LHCN-M2 (cell line): ENCODE measurements around the gene NCOA7. TPM values are rescaled to one million over a fixed set of nuclear protein-coding genes. Genes with fewer than 3 reads are reported as not detected.
A peak's percentile ranks its signal among the peaks of the same experiment; 100 is the strongest.
"Not testable (repeated sequence)": the region's sequence is repeated elsewhere in the genome, so short reads cannot be mapped to it uniquely, and the experiment has no call there.

Experiments used
- DNase-seq: peaks from one replicate; pipeline ENCODE4 v3.0.0-alpha.2; 2012; ENCODE audit warnings: low read depth
- total RNA-seq: library from RNA; depleted of rRNA; stranded (reverse); fragments of >200 nt; gene quantifications from 2 replicates; pipeline ENCODE4 v1.2.3, GENCODE V29; 2014

Gene NCOA7
- total RNA-seq, 1 experiment from 2014 or later: 8.0 TPM

DNA sequence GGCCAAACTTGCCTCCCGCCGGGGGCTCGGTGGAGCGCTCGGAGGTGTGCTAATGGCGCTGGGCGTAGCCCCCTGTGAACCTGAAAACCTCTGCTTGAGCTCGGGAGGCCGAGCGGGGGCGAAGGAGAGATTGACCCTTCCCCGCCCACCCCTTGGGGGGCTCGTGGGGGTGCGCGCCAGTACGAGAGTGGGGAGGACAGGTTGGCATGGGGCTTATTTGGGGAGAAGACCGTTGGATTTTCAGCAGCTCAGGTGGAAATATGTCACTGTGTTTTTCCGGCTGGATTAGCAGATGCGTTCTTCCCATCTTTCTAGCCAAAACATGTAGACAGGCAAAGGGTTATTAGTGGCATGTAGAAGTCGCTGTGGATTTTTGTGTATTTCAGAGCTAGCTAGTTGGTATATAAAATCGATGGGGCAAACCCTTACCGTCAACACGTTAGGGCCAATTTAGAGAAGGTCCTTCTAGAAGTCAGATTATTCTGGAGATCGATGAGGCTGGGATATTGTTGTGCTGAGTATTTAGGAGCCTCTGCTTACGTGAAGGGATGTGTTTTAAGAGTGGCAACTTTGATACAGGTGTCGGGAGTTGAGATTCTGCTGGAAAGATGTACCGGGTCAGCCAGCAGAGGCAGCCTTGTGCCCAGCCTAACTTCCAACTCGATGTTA lies 525 bp downstream of the NCOA7 start:
- DNase-seq: peak; percentile 65

DNA sequence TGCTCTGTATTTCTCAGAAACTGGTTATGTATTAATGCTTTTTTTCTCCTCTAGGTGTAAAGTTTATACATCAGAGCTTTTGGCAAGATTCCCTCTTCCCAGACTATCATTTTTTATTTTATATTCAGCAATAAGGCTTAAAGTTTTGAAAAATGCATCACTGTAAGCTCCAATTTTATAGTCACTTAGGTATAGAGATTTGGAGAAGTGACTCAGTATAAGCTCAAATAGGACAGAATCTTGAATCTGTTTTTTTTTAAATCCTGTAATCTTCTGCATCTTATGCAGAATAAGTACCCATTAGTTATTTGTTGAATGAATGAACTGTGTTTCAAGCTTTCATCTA lies 1.0 kb downstream of the NCOA7 start:
- no peak for DNase-seq

DNA sequence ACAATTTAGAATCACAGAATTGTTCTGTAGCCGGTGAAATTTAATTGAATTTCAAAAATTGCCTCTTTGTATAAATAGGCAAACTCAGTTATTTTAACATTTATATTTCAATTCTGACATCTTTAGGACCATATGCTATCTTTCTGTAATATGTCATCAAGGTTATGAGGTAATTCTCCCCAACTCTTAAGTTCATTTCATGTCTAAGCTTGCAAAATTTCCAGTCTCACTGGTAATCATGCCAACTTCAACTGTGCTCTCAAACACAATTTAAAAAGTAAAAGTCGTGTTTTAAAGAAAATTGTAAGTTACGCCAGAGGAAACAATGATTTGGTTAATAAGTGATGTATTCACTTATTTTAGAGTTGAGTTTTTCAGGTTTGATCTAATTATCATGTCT lies 1.4 kb downstream of the NCOA7 start:
- no peak for DNase-seq

DNA sequence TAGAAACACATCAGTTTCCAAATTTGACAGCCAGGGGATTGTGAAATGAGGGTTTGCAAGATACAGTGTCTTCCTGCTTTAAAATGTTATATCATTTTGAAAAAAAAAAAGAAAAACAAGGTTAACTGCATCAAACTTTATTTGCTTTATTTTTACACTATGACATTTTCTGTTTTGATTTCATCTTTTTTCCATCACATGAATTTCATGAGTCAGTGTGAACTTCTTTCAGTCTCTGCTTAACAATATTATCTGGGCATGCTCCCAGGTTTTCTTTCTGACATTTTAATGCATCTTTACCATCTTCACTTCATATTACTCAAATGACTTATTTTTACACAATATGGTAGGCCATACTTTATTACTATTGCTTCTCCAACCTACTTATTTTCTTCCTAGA lies 1.9 kb downstream of the NCOA7 start:
- DNase-seq: peak; percentile 54

DNA sequence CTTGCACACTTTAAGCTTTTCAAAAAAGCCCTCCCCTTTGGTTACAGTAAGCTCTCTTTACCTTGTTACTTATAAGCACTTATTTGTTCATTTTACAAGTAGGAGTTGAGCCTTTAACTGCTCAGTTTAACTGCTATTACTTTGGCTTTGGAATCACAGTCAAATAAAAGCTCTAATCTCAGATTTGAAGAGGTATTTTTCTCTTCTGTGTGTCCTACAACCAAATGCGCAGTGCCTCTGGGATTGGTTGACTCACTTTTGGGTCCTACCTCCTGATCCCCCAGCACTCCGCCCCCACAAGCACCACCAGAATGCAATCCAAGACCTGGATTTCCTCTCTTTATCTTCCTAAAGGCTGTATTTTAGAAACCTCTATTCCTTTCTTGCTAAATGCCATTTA lies 2.5 kb downstream of the NCOA7 start:
- DNase-seq: no peak

DNA sequence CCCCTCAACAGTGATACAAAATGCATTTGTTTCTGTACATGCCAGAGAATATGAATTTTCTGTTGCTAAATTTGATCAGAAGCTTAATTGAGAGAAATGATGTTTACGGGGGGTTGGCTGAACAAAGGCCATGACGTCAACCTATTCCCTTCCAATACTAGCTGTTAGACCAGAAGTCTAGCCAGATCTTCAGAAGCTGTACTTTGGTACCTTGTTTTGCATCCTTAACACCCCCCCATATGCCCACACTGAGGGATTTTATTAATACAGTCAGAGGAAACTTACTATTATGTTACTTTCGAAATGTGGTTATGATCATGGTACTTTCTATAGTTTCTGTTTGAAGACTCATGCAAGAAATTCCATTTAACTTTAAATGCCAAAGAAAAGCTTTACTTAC lies 3.1 kb downstream of the NCOA7 start:
- DNase-seq: no peak

DNA sequence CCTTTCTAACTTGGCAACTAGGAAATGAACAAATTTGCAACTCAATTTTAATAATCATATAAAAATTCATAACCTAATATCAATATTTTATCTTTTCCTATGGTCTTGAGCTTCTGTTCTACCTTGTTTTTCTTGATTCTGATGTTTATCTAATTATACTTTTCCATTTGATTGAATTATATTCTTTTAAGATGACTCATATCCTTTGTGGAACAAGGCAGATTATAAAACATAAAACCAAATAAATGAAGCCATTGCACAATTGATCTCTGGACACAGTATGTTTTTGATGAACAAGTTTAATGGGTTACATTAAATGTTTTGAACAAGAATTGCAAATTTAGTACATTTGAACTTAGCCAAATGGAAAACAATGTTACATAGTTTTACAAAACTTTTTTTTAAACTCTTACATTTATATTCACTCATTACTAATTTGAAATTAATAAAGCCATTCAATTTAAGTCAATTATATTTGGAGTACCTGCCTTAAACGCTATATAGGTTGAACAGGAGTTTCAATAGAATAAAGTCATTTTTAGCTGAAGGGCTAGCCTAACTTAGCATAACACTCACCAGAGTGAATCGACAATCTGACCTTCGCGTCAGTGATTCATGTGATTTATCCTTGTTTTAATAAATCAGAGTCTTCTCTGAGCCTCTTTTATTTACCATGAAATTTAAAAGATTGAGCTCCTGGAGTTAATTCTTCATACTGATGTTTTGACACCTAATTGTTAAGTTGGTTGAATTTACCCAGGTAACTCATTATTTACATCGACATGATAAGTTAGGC lies 3.8 kb downstream of the NCOA7 start:
- peak; percentile 41 for DNase-seq

DNA sequence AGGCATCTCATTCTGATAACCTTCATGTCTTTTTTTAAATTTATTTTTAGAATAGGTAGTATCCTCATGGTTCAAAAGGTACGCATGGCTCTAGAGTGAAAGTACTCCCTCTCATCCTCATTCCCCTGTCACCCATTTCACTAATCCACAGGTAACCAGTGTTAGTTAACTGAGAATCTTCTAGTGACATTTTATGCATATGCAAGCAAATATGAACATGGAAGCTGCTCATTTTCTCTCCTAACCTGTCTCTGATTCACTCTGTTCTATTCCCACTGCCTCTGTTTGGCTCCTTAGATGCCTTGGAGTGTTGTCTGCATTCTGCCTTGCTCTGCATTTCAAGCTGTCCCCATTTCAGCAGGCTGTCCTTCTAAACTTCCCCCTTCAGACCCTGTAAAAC lies 4.5 kb downstream of the NCOA7 start:
- DNase-seq: no peak

DNA sequence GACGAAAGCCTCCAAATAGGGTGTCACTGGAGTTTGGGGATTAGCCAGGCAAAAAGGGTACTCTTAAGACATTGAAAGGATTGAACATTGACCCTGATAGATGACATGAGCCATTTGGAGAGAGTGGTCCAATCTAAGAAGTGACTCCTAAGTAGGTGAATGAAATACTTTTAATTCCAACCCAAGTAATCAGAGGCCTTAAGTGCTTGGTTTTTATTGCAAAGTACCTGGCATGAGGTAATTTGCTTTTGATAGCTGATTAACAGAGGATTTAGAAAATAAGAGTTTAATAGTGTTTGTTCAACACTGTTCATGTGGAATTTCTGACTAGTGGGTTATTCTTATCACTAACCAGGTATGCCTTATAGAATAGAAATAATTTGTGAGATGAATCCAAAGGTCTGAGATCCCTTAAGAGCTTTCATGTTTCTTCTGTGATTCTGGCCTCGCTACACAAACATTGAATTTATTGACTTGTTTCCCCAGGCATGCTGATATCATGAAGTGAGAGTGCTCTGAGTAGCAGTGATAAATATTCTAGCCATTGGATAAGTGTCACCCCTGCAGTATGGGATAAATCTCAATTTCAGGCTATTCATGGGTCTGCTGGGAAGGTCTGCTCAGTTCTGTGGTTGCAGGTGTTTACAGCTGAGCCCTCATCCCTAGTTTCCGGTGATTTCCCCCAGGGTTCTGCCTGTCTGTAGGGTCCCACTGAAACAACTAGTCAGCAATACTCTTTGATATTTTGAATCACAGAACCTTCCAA lies 6.5 kb downstream of the NCOA7 start:
- no peak for DNase-seq

DNA sequence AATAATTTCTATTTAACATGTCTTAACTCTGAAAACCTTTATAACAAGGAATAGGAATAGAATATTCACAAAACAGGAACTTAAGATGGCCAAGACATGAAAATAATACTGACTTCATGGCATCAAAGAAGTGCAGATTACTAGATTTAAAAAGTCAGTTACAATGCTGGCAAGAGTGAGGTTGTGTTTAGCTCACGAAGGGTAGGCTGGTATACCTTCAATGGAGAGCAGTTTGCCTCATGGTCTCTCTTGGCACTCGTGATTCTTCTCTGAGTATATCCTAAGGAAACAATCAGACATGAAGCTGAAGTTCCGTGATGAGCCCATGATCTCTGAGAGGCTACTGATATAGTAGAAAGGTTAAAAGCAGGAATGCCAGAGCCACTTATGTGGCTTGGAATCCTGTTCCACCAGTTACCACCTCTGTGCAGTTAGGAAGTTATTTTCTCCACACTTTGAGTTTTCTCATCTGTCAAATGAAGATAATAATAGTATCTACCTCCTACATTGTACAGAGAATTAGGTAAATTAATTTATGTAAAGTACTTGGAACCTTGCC lies 7.2 kb downstream of the NCOA7 start:
- no peak for DNase-seq

DNA sequence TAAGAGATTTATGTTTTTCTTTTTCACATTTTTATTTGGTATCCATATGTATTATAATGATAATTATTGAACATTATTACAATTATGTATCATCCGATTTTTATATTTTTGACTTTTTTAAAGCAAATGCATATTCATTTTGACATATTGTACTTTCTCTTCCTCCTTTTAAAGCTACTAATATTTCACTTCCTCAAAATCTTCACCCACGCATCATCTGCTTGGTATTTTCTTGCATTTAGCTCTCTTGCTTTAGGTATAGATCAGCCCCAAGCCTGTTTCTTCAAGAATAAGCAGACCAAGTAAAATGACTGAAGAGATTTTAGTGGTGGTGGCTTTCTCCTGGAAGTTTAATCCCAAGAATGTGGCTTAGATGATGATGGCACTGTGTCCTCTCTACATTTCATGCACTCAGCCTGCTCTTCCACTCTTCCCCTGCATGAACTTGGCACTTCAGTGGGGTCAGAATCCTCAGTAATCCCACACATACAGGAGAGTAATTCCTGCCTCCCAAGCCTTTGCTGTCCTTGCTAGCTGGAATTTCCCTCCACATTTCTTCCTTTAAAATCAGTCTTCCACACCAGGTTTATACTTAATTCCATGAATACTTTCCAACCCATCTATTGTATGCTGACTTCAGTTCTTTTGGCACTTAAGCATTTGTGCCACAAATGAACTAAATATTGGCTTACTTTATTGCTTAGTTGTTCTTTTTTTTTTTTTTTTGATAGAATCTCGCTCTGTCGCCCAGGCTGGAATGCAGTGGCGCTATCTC lies 8.2 kb downstream of the NCOA7 start:
- DNase-seq: no peak

DNA sequence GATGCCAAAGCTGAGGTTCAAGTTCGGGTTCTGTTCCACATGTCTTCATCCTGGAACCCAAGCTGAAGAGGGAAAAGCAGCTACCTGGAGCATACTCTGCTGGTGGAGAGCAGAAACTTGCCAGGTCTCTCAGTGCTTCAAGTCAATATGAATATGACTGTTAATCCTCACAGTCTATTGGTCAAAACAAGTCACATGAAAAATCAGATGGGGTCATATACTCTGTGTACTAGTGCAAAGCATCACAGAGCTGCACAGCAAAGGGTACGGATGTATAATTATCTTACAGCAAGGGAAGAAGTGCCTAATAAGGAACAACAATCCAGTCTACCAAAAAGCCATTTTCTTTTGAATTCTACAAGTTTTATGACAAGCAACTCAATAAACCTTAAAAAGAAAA lies 11.6 kb downstream of the NCOA7 start:
- DNase-seq: no peak

DNA sequence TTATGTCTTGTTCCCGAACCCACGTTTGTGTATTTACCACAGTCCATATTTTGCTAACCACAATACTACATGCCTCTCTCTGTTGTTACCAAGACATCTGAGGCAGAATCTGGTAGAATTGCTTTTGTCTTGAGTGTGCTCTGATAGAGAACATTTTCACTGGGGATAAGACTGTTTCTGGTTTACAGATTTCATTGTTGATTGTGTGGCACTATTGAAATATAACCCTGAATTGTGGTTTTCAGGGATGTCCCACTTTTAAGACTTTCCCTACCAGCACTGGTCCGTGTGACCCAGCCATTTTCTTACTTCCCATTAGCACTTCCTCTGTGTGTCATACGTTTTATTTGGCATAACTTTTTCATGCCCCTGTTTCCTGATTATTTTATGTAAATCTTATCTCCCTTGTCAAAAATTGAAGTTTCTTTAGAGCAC lies 12.2 kb downstream of the NCOA7 start:
- peak; percentile 68 for DNase-seq

DNA sequence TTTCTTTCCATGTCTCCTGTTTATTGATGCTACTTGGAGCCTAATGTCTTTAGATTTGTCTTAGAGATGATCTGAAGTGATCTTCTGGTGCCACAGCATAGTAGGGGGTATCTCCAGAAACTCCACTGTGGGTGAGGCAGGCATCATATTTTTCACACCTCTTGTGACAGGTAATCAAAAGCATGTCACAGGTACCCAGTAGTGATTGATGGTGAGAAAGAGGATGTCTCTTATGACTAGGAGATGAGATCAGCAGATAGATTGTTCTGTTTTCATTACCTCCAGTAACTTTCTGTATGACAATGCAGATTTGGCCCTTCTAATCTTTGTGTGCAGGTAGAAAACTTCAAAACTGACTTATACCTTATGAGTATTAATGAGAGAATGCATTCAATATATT lies 13.5 kb downstream of the NCOA7 start:
- DNase-seq: no peak

DNA sequence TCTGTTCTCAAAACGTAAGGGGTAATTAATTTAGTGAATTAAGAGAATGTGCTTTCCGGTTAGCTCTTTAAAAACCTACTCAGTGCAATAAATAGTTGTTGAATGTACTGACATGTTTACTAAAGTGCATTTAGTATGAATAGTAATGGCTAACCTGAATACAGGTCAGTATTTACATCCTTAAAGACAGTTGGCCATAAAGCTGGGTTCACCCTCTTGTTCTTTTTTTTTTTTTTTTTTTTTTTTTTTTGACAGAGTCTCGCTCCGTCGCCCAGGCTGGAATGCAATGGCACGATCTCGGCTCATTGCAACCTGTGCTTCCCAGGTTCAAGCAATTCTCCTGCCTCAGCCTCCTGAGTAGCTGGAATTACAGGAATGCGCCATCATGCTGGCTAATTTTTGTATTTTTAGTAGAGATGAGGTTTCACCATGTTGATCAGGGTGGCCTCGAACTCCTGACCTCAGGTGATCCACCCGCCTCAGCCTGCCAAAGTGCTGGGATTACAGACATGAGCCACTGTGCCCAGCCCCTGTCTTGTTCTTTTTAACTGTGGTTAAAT lies 14.2 kb downstream of the NCOA7 start:
- not testable (repeated sequence) for DNase-seq

DNA sequence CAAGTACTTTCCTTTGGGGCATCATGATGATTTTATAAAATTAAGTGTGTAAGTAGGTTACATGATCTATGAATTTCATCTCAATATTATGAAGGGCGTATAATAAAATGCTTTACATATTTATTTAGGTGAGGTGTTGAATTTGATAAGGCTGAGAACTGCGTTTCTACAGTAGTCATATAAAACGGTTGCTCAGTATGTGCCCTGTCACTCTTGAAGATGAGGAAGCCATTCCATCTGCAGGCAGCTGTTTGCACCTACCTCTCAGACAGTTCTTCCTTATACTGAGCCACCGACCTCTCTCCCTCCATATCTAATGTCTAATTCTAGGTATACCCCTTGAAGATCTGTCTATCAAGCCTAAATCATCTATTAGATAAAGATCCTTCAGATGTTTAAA lies 16.1 kb downstream of the NCOA7 start:
- no peak for DNase-seq

DNA sequence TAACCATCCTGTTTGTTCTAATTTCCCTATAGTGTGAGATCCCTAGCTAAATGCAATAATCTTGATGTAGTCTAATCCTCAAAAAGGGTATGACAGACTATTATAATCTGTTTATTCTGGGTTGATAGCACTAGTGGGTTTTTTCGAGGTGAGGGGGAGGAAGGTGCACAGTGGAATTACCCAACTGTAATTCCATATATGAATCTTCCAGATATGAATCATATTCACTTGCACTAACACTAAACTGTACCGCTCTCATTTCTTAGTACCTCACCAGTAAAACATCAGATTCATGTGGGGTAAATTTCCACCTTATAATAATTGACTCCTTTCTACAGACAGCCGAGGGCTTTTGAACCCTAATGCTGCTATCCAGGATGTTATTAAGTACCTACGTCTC lies 16.5 kb downstream of the NCOA7 start:
- no peak for DNase-seq

DNA sequence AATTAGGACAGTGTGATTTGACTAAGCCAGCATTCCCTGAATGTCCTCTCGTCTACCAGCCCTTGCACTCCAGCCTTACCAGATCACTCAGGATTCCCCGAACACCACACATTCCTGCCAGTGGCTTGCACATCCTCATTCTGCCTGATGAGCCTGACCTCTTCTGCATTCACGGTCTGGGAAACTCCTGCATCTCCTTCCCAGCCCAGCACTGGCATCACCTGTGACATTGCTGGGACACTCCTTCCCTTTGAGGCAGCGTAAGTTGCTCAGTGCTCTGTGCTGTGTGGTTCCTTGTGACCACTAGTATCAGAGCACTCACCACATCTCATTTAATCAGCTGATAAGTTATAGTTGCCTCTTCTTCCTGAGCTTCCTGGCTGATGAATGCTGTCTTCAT lies 17.3 kb downstream of the NCOA7 start:
- no peak for DNase-seq

DNA sequence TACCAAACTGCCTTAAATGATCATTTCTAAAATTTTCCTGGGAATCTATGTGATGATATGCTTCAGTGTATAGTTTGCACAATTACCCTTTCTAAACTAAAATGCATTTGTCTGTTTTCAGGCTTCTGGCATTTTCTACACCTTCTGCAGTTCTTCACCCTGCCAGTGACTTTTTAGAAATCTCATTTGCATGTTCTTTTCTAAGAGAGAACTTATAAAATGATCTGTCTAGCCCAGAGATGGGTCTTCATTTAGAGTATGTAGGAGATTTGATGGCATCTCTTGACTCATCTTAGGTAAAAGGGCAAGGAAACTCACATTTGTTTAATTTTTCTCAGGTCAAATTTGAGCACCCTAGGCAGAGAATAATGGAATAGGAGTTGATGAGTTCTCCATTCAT lies 17.8 kb downstream of the NCOA7 start:
- no peak for DNase-seq

DNA sequence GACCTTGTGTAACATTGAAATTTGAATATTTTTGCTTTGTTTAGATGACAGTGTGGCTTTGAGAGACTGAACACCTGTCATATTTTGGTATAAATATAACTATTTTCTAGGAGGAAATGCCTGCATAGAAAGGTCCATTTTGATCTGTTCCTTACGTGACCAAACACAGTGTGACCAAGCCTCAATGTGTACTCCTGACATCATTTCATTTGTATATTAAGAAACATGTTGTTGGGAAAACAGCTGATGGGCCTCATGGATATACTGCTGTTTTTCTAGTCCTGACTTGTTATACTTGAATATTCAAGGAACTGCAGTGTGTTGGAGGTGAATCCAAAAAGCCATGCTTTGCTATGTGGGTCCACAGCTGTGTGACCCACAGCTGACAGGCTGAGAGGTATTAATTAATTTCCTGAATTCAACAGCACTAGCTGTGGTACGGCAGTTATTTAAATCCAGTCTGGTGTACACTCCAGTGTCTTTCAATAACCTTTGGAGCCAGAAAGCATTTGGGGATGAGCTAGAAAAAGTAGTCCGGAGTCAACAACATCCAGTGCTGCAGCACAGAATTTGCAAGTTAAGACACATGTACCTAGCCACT lies 18.9 kb downstream of the NCOA7 start:
- no peak for DNase-seq

DNA sequence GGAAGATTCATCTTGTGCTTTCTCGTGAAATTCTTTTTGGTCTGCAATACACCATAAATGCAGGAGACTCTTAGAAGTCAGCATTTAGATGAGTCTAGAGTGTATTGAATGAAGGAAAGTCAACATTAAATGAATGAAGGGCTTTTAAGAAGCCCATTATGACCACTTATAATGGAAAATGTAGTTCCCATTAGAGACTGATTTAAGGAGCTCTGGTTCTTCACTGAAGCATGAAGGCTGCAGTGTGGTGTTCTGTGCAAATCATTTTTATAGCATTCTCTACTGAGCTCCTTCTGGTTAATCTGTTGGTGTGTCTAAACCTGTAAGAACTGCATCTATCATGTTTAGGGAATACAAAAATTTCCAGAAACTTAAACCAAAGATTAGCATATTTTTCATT lies 19.7 kb downstream of the NCOA7 start:
- no peak for DNase-seq
